ENCODE results near the gene CEBPZOS.

The CEBPZOS gene

DNA sequence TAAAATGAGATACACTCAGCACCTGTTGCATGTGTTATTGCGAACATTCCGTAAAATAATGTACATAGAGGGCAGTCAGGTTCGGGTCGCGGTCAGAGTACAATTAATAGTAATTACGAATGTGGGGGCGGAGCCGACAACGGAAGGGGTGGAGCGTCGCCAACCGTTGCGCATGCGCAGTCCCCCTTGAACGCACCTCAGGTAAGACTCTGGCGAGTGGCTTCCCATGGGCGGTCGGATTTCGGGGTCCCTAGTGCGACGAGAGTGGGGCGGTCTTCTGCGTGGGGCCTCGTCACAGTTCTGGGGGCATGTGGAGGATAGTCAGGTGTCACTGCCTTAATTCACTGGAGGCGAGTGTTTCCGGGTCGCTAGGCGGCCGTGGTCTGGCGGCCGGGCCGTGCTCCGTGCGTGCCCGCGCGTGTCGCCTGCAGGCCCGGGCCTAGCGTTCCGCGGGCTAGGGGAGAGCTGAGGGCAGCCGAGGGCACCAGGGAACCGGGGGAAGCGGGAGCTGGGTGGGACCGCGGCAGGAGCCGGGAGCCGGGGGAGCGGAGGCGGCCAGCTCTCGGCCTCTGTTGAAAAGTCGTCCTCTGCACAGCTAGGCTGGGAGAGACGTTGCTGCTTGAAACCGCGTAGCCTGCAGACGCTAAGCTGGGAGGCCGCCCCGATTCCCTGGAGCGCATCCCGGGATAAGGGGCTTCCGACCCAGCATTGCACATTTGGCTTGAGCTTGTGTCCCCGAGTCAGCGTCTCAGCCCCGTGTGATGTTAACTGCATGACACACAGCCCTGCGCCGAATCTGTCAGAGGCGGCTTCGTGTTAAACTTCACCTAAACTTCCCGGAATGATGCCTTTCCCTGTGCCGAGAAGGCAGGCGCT, at the start of gene CEBPZOS:
CEBPZOS (plus strand) TSS at position 177 of the 876 bp plus-strand sequence. CDS start 3,209 bp downstream, outside the sequence.
- peak; percentile 83 to 86 for DNase-seq (ENCODE audit: low read depth in 1 of 2, low spot score in 1 of 2)

DNA sequence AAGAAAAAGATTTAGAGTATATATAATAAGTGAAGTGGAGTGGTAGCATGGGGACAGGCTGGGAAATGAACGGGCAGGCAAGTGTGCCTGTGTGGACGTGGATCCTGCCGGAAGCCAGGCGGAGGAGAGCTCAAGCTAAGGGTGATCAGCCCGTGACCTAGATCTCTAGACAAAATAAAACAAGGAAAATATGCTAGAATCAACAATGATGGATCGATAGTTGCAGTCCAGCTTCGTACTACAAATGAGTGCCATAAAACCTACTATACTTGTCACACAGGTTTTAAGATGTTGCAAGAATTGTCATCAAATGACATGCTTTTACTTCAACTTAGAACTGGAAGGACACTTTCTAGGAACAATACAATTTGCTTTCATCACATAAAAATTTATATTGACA, 48.0 kb upstream of the CEBPZOS start:
- no peak for DNase-seq (ENCODE audit: low read depth in 1 of 2, low spot score in 1 of 2)

DNA sequence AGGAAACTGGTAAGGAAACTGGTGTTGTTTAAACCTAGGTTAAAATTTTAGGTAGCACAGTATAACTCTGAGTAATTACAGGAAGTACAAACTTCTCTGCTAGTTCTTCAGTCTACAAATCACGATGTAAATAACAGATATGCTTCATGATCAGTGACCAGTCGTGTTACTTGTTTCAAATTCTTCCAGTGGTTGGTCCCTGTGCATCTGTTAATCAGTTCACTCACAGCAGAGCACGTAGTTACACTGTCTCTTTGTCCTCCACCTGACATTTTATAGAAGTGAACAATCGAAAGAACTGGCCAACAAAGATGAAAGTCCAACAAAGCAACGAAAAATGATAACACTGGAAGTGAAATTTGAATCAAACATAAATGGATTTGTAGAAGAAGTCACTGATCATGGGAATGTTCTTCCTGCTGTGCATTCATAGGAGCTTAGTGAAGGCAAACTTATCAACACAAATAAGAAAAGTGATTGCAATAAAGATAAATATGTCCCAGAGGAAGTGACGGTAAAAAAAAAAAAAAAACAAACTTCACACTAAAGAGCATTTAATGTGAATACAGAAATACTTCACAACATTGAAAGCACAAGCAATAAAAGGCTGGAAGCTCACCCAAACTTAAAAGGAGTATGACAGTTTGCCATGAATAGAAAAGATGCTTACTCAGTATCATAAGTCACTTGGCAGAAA, 46.5 kb upstream of the CEBPZOS start:
- DNase-seq (ENCODE audit: low read depth in 1 of 2, low spot score in 1 of 2), result no peak

DNA sequence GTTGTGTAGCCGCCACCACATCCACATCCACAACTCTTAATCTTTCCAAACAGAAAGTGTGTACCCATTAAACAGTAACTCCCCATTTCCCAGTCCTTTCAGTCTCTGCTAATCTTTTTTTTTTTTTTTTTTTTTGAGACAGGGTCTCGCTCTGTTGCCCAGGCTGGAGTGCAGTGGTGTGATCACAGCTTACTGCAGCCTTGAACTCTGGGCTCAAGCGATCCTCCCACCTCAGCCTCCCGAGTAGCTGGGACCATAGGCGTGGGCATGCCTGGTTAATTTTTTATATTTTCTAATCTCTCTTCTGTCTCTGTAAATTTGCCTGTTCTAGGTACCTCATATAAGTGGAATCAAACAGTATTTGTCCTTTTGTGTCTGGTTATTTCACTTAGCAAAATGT, 43.1 kb upstream of the CEBPZOS start:
- DNase-seq (ENCODE audit: low read depth in 1 of 2, low spot score in 1 of 2), result no peak

DNA sequence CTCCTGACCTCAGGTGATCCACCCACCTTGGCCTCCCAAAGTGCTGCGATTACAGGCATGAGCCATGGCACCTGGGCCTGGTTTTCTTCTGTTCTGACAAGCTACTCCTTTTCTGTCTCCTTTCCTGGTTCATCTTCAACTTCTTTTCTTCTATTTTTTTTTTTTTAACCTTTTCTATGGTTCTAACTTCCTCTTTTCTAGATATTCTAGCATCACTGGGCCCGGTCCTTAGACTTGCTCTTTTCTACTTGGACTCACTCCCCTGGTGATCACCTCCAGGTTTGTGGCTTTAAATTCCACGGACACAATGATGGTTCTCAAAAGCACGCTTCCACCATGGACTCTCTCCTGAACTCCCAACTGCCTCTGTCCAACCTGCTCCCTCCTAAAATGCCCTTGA, 41.5 kb upstream of the CEBPZOS start:
- DNase-seq (ENCODE audit: low read depth in 1 of 2, low spot score in 1 of 2), result no peak

DNA sequence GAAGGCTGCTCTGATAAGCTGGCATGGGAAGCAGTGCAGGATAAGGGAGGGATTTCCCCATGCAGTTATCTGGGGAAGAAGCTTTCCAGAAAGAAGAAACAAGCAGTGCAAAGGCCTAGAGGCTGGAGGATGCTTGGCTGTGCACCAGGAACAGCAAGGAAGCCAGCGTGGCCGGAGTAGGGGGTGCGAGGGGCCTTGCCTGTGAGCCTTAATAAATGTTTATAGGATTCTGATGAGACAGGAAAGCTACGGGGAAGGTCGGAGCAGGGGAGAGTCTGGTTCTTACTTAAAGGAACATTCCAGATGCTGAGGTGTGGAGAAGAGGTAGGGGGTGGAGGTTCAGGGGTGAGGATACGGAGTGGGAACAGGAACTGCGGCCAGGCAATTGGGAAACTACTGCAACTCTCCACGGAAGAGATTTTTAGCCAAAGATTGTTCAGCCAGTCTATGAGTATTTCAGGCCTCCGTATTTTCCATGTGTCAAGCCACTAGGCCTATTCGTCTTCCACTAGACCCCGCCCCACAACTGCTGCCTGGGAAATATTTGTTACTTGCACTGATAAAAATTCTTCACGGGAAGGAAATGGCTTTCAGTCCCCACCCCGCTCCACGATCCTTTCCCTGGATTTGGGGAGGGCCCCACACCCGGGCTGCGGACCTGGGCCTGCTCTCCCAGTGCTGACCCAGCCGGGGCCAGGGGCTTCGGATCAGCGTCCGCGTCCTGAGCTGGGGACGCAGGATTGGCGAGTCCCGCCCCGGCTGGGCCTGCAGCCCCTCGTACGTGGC, 40.0 kb upstream of the CEBPZOS start:
- peak in 1 of 2 donors; percentile 12 for DNase-seq (ENCODE audit: low read depth in 1 of 2, low spot score in 1 of 2)

DNA sequence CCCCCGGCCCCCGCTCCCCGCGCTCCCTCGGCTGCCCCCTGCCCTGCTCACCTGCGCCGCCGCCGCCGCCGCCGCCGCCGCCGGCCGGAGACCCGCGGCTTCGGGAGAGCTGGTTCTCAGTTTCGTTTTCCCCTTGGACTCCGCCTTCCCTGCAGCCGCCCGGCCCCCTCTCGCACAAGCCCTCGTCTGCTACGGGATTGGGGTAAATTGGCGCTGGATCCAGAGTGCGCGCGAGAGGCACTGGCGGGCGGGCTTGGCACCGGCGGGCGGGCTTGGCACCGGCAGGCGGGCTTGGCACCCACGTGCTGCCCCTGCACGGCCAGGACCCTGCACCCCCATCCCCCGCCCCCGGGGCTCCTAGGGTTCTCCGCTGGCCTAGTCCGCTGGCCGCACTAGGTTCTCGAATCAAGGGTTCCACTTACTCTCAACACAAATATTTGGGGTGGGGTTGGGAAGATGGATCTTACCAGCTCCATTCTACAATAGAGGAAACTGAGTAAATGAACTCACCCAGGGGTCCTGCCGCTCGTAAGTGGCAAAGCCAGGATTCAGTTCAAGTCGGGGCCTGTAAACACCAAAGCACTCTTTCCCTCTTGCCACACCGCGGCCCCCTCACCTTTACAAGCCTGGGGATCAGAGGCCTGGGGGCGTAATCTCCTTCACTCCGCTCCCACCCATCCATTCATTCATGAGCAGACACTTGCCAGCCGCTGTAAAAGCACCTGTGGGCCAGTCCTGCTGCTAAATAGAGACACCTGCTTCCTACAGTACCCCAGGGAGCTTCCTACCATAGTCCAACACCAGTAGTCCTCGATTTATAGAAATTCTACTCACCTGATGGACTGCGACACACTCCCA, 39.2 kb upstream of the CEBPZOS start, which contains the start of gene EIF2AK2:
EIF2AK2 (minus strand) TSS at position 124 of the 858 bp plus-strand sequence. CDS start 9,174 bp downstream, outside the sequence.
- peak; percentile 56 to 57 for DNase-seq (ENCODE audit: low read depth in 1 of 2, low spot score in 1 of 2)

DNA sequence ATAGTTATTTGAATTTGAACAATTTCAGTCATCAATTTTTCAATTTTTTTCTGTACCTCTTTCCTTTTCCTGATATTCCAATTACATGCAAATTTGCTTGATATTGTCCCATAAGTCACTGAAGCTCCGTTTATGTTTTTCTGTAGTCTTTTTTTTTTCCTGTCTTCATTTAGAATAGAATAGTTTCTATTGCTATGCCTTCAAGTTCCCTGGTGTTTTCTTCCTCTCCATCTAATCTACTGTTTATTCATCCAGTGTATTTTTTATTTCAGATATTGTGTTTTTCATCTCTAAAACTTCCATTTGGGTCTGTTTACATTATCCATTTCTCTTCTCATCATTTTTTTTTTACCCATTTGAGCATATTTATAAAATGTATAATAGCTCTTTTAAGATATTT, 31.5 kb upstream of the CEBPZOS start:
- DNase-seq (ENCODE audit: low read depth in 1 of 2, low spot score in 1 of 2), result no peak

DNA sequence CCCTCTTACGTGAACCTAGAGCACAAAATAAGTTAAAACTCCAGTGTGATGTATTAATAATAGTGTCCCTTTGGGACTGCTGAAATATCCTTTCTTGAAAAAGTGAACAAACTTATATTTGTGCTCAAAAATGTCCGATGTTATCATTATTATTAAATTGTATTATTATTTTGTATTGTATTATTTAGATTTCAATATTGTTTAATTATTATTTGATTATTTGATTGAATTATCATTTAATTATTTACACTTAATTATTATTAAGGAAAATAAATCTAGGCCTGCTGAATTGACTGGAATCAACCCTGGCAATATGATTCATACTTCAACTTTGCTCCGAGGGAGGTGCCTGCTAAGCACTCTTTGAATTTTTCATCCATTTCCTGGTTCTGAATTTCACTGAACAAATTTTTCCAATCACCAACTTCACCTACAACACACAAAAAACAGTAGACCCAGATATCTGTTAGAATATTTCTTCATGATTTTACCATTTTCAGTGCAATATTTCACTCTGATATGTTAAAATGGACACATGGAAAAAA, 28.6 kb upstream of the CEBPZOS start:
- DNase-seq (ENCODE audit: low read depth in 1 of 2, low spot score in 1 of 2), result no peak

DNA sequence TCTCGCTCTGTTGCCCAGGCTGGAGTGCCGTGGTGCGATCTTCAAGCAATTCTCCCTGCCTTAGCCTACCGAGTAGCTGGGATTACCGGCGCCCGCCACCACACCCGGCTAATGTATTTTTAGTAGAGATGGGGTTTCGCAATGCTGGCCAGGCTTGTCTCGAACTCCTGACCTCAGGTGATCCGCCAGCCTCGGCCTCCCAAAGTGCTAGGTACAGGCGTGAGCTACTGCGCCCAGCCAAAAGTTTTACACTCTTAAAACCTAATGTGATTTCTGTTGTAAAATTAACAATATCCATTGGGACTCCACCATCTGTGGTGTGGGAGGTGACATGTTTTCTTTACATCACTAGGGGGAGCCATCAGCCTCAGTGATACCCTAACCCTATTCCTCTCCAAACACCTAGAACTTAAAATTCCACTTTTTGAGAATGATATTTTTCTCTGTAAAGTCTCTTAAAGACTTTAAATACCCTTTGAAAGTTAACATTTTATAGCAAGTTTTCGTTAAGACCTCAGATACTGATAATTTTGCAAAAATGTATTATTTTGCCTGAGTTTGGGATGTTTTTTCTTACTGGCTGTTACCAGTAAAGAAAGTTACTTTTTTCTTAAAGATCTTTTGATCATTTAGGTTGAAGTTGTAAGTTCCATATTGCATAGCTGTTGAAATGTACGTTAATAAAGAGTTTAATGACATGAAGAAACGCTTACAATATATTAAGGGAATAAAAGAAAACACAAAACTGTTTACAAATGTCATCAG, 27.9 kb upstream of the CEBPZOS start:
- no peak for DNase-seq (ENCODE audit: low read depth in 1 of 2, low spot score in 1 of 2)

DNA sequence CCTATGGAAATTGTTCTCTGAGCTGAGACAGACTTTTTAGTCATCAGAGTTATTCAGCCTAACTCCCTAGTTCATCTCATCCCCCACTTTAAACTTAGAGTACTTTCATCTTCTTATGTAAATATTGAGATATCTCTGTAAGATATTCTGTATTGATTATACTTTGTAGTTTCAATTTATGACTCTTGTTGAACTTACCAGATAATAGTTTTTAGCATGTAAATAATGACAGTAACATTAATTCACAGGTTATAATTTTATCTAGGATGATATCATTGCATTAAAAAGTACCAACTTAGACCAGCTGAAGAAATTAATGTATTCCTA, 24.7 kb upstream of the CEBPZOS start:
- no peak for DNase-seq (ENCODE audit: low read depth in 1 of 2, low spot score in 1 of 2)

DNA sequence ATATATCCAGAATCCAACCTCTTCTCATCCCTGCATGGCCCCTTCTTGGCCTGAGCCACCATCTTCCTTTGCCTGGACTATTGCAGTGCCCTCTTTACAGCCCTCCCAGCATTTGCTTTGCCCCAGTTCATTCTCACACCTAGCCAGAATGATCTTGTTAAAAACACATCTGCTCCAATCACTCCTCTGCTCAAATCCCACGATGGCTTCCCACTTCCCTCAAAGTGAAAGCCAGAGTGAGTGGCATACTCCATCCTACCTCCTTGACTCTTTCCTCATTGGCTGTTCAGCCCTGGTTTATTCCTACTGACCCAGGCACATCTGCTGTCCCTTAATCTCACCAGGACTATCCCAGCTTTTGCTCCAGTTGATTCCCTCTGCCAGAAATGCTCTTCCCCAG, 22.6 kb upstream of the CEBPZOS start:
- DNase-seq (ENCODE audit: low read depth in 1 of 2, low spot score in 1 of 2), result no peak

DNA sequence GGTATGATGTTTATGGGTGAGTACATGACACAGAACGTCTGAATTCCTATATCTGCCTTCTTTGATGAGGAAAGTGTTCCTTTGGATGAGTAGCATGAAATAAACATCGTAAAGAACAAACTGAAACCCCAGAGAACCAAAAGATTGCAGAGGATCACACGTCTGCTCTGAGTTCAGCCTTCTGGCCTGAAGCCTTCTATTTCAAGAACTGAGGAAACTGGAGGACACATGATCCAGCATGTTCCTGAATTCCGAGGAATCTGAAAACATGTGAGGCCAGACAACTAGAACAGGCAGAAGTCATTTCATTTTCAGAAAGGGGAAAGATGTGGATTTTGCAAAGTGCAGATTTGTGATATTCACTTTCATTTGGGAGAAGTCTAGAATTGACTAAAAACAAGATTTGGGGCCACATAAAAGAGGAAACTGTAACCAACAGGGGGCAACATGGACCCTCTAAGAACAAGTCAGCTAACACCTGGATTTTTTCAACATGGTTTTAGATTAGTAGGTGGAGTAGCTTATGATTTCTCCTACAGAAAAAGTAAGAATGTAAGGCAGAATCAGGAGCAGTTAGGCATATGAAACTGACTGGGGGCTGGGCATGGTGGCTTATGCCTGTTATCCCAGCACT, 16.2 kb upstream of the CEBPZOS start:
- DNase-seq (ENCODE audit: low read depth in 1 of 2, low spot score in 1 of 2), result no peak

DNA sequence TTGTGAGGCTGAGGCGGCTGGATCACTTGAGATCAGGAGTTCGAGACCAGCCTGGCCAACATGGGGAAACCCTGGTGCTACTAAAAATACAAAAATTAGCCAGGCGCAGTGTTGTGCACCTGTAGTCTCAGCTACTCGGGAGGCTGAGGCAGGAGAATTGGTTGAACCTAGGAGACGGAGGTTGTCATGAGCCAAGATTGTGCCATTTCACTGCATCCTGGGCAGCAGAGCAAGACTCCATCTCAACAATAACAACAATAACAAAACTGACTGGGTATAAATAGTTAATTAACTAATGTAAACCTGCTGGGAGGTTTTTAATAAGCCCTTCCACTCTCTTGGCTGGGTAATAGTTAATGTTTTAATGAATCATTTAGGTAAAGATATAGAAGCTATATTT, 15.7 kb upstream of the CEBPZOS start:
- no peak for DNase-seq (ENCODE audit: low read depth in 1 of 2, low spot score in 1 of 2)

DNA sequence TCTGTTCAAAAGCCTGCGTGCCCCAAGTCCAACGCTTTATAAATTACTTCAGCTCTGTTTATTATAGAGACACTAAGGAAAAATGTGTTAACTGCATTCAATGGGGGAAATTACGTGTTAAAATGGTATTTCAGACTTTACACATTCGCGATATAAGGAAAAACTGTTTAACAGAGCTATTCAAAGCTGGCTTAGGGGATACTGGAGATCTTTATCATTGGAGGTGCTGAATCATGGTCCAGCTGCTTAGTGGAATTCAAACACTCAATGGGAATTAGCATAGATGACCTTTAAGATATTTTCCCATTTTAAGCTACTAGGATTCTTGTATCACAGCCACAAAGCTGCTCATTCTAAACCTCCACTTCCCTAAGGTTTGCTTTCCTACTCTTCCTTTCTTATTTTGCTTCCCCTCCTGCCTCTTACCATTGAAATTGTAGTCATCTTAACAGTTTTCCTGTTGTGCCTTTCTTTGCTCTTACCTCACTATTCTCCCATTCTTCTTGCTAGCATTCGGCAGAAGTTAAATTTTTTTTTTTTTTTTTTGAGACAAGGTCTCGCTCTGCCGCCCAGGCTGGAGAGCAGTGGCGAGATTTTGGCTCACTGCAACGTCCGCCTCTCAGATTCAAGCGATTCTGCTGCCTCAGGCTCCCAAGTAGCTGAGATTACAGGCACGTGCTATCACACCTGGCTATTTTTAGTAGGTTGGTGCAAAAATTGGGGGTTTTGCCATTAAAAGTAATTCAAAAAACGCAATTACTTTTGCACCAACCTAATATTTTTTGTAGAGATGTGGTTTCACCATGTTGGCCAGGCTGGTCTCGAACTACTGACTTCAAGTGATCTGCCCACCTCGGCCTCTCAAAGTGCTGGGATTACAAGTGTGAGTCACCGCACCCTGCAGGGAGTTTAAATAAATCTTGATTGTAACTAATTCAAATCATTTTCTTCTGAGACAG, 14.3 kb upstream of the CEBPZOS start:
- DNase-seq (ENCODE audit: low read depth in 1 of 2, low spot score in 1 of 2), result no peak

DNA sequence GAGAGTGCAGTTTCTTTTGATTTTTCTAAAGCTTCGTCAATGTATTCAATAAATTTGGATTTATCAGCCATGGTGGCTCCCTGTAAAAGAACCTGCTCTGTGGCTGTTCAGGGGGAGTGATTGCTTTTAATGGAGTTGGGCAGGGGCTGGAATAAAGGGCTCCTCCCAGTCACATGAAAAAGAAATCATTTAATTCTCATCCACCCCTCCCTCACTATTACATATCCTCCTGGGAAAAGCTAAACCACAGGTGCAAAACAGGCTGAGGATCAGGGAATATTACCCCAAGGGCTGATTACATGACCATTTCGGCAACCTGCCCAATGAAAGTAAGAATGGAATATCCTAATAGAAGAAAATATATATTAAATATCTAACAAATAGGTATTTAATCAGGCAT, 7.7 kb upstream of the CEBPZOS start, which contains the start of gene SULT6B1:
SULT6B1 (minus strand) TSS at position 101 of the 400 bp plus-strand sequence; CDS start at position 71, 30 bp downstream.
- DNase-seq (ENCODE audit: low read depth in 1 of 2, low spot score in 1 of 2), result no peak

DNA sequence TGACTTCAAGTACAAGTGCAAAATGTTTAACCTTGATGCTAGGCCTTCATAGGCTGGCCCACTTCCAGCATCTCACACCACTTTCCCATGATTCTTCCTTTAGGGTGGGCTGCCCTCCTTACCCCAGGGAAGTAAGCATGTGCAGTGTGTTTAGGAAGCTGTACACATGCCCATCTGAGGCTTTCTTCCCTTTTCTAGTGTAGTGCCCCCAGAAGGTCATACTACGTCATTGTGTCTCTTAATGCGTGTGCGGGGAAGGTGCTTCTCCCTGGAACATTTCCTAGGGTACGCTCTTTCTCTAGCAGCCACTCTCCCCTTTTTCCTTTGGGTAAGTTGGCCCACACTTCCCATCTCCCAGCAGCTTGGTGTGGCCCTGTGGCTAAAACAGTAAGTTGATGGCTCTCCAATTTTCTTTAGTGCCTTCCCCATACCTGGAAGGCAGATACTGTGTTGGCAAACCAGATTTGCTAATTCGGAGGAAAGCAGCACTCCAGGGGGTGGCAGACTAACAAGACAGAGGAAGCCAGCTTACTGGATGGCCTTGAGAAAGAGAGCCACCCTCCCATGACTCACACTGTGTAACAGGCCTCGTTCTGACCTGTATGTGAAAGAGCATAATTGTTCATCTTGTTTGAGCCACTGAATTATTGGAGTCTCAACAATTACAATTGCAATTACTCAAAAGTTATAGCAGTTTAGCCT, 6.7 kb upstream of the CEBPZOS start:
- DNase-seq (ENCODE audit: low read depth in 1 of 2, low spot score in 1 of 2), result no peak
